Fibroblast of mammary gland (primary cell): ENCODE measurements around the gene HSF2BP.

ENCODE experiments used
- DNase-seq: peaks from one replicate; pipeline ENCODE4 v3.0.0-alpha.2; 2010; ENCODE audit warnings: low read depth
- H3K4me3 ChIP-seq: 2 replicates; pipeline ENCODE4 v1.5.1; 2011; ENCODE audit warnings: low read depth, mild to moderate bottlenecking, low read length, moderate library complexity; ENCODE audit not compliant: control insufficient read depth
- CTCF ChIP-seq: conservative IDR thresholded peaks from 2 replicates; pipeline ENCODE4 v1.5.1; 2011; ENCODE audit warnings: low read depth, low read length, inconsistent platforms; ENCODE audit not compliant: control insufficient read depth, insufficient read depth

The HSF2BP gene

GRCh38 chr21:43669828-43670605 is 10.7 kb upstream of the HSF2BP start:
- no peak overlapping the region for H3K4me3 ChIP-seq
- no peak for TF ChIP-seq CTCF
- no peak for DNase-seq

- TF ChIP-seq CTCF = no peak
- H3K4me3 ChIP-seq = no peak overlapping the region
- peak; percentile 93 for DNase-seq
These were observed 8.1 kb upstream of the HSF2BP start for GRCh38 chr21:43667191-43667904.

- DNase-seq = no peak
- no peak for TF ChIP-seq CTCF
- no peak overlapping the region for H3K4me3 ChIP-seq
These were observed 6.6 kb upstream of the HSF2BP start for GRCh38 chr21:43665879-43666278.

GRCh38 chr21:43664358-43664757 is 5.1 kb upstream of the HSF2BP start:
- no peak for TF ChIP-seq CTCF

GRCh38 chr21:43663033-43663432 is 3.7 kb upstream of the HSF2BP start:
- TF ChIP-seq CTCF = no peak
- no peak overlapping the region for H3K4me3 ChIP-seq
- no peak for DNase-seq

More at GRCh38 chr21:43664358-43664757, 5.1 kb upstream of the HSF2BP start:
- DNase-seq = no peak
- no peak overlapping the region for H3K4me3 ChIP-seq

- no peak for TF ChIP-seq CTCF
These were observed 3.0 kb upstream of the HSF2BP start for GRCh38 chr21:43662286-43662685.

GRCh38 chr21:43658769-43659135 is 536 bp downstream of the HSF2BP start:
- no peak for TF ChIP-seq CTCF
- no peak for DNase-seq
- H3K4me3 ChIP-seq = no peak overlapping the region

More at GRCh38 chr21:43662286-43662685, 3.0 kb upstream of the HSF2BP start:
- H3K4me3 ChIP-seq = no peak overlapping the region
- peak; percentile 78 for DNase-seq
